ENCODE data around the gene RBKS. TPM values are rescaled to one million over a fixed set of nuclear protein-coding genes. Genes with fewer than 3 reads are reported as not detected.
"Not testable (repeated sequence)": the region's sequence is repeated elsewhere in the genome, so short reads cannot be mapped to it uniquely, and the experiment has no call there.

RBKS gene
- total RNA-seq, 2 experiments from 2014 or later, result 7.2 to 8.9 TPM

GRCh38 chr2:27746325-27746724 is 143.9 kb downstream of the RBKS start:
- H3K27ac Mint-ChIP-seq, result no peak overlapping the region
- CTCF ChIA-PET, result no interaction called here
- intact Hi-C loops (cut with micrococcal nuclease), result no loop called here
- POLR2A ChIA-PET, result no interaction called here
- H3K4me1 Mint-ChIP-seq (ENCODE audit: low read depth), result no peaks in the 10 kb centered on the region
- H3K27me3 Mint-ChIP-seq, result peaks cover 1% of the 10 kb centered on the region
- no peaks in the 10 kb centered on the region for H3K36me3 Mint-ChIP-seq (ENCODE audit: low read depth)
- ATAC-seq (no peak), DNase-seq (no peak)
- TF ChIP-seq CTCF (IDR thresholded peaks at IDR 0.05), result no peak
- H3K9me3 Mint-ChIP-seq, result peaks cover 12% of the 10 kb centered on the region
- no peak overlapping the region for H3K4me3 Mint-ChIP-seq

- CTCF ChIA-PET, result interaction anchor here (0.7 to 2.3 kb wide), 4 partner anchors 22 to 62 kb away, joined by 3 to 9 read pairs (median 8); no protein-coding TSS in a partner anchor
- H3K9me3 Mint-ChIP-seq, result peaks cover 12% of the 10 kb centered on the region
- H3K4me3 Mint-ChIP-seq; H3K4me1 Mint-ChIP-seq (ENCODE audit: low read depth); DNase-seq; intact Hi-C loops (cut with micrococcal nuclease); H3K27me3 Mint-ChIP-seq; H3K36me3 Mint-ChIP-seq (ENCODE audit: low read depth); H3K27ac Mint-ChIP-seq; ATAC-seq: not testable (repeated sequence)
- POLR2A ChIA-PET, result interaction anchor here (1.4 kb wide), 1 partner anchor 9 kb away, joined by 6 read pairs; no protein-coding TSS in a partner anchor
Measured at GRCh38 chr2:27745494-27745893, 144.7 kb downstream of the RBKS start.

- H3K36me3 Mint-ChIP-seq (ENCODE audit: low read depth), result no peaks in the 10 kb centered on the region
- intact Hi-C loops (cut with micrococcal nuclease), result no loop called here
- H3K27me3 Mint-ChIP-seq, result peaks cover 1% of the 10 kb centered on the region
- no peak for TF ChIP-seq CTCF (IDR thresholded peaks at IDR 0.05)
- H3K4me1 Mint-ChIP-seq (ENCODE audit: low read depth), result no peaks in the 10 kb centered on the region
- no peak for DNase-seq
- ChIA-PET CTCF (interaction anchor here (1.1 to 1.8 kb wide), 3 partner anchors 12 to 39 kb away, joined by 4 to 5 read pairs (median 4); no protein-coding TSS in a partner anchor), POLR2A (no interaction called here)
- ATAC-seq, result no peak
- no peaks in the 10 kb centered on the region for H3K9me3 Mint-ChIP-seq
- no peak overlapping the region for H3K4me3 Mint-ChIP-seq
- H3K27ac Mint-ChIP-seq, result no peak overlapping the region
Measured at GRCh38 chr2:27742571-27742970, 147.6 kb downstream of the RBKS start.

GRCh38 chr2:27741673-27742072 is 148.5 kb downstream of the RBKS start:
- Mint-ChIP-seq H3K27me3 (peaks cover 1% of the 10 kb centered on the region), H3K27ac (no peak overlapping the region), H3K4me3 (no peak overlapping the region), H3K9me3 (no peaks in the 10 kb centered on the region), H3K36me3 (ENCODE audit: low read depth) (no peaks in the 10 kb centered on the region), H3K4me1 (ENCODE audit: low read depth) (no peaks in the 10 kb centered on the region)
- POLR2A ChIA-PET, result no interaction called here
- ATAC-seq, result no peak
- CTCF ChIA-PET, result interaction anchor here (1.1 to 1.8 kb wide), 3 partner anchors 12 to 38 kb away, joined by 4 to 5 read pairs (median 4); no protein-coding TSS in a partner anchor
- intact Hi-C loops (cut with micrococcal nuclease), result no loop called here
- DNase-seq, result no peak
- no peak for TF ChIP-seq CTCF (IDR thresholded peaks at IDR 0.05)

- Mint-ChIP-seq H3K36me3 (ENCODE audit: low read depth) (peaks cover 4% of the 10 kb centered on the region), H3K4me1 (ENCODE audit: low read depth) (peaks cover 14% of the 10 kb centered on the region), H3K27me3 (no peaks in the 10 kb centered on the region), H3K9me3 (peaks cover 2% of the 10 kb centered on the region), H3K27ac (no peak overlapping the region), H3K4me3 (no peak overlapping the region)
- POLR2A ChIA-PET, result no interaction called here
- DNase-seq, result no peak
- no peak for ATAC-seq
- CTCF ChIA-PET, result no interaction called here
- intact Hi-C loops (cut with micrococcal nuclease), result no loop called here
- no peak for TF ChIP-seq CTCF (IDR thresholded peaks at IDR 0.05)
Measured at GRCh38 chr2:27739058-27739373, 151.2 kb downstream of the RBKS start.

Measured in activated CD8-positive, alpha-beta T cell treated with anti-CD3 and anti-CD28 coated beads for 36 hours (primary cell).